Measurements from ENCODE around the gene NDRG3.
"Not testable (repeated sequence)": the region's sequence is repeated elsewhere in the genome, so short reads cannot be mapped to it uniquely, and the experiment has no call there.

Gene NDRG3

GRCh38 chr20:36700438-36700837 lies 45.5 kb downstream of the NDRG3 start:
- intact Hi-C loops (cut with micrococcal nuclease), result no loop called here
- H3K36me3 Mint-ChIP-seq (ENCODE audit: low read depth), result peaks cover 7% of the 10 kb centered on the region
- H3K27ac Mint-ChIP-seq, result no peak overlapping the region
- H3K4me3 Mint-ChIP-seq, result no peak overlapping the region
- no peaks in the 10 kb centered on the region for H3K9me3 Mint-ChIP-seq
- peaks cover 6% of the 10 kb centered on the region for H3K4me1 Mint-ChIP-seq (ENCODE audit: low read depth)
- no peaks in the 10 kb centered on the region for H3K27me3 Mint-ChIP-seq

GRCh38 chr20:36695467-36695866 lies 50.4 kb downstream of the NDRG3 start:
- H3K27ac Mint-ChIP-seq; H3K4me3 Mint-ChIP-seq; H3K4me1 Mint-ChIP-seq (ENCODE audit: low read depth); intact Hi-C loops (cut with micrococcal nuclease); H3K27me3 Mint-ChIP-seq; H3K36me3 Mint-ChIP-seq (ENCODE audit: low read depth); H3K9me3 Mint-ChIP-seq: not testable (repeated sequence)

GRCh38 chr20:36688630-36689029 lies 57.3 kb downstream of the NDRG3 start:
- H3K27ac Mint-ChIP-seq, result no peak overlapping the region
- no peaks in the 10 kb centered on the region for H3K27me3 Mint-ChIP-seq
- H3K4me3 Mint-ChIP-seq, result no peak overlapping the region
- no peaks in the 10 kb centered on the region for H3K4me1 Mint-ChIP-seq (ENCODE audit: low read depth)
- no peaks in the 10 kb centered on the region for H3K9me3 Mint-ChIP-seq
- peaks cover 21% of the 10 kb centered on the region for H3K36me3 Mint-ChIP-seq (ENCODE audit: low read depth)
- intact Hi-C loops (cut with micrococcal nuclease), result no loop called here

- Mint-ChIP-seq H3K4me3 (no peak overlapping the region), H3K9me3 (no peaks in the 10 kb centered on the region), H3K36me3 (ENCODE audit: low read depth) (peaks cover 24% of the 10 kb centered on the region), H3K27me3 (no peaks in the 10 kb centered on the region), H3K27ac (no peak overlapping the region), H3K4me1 (ENCODE audit: low read depth) (no peaks in the 10 kb centered on the region)
- intact Hi-C loops (cut with micrococcal nuclease), result no loop called here
Observed at GRCh38 chr20:36687850-36688249, 58.0 kb downstream of the NDRG3 start.

- intact Hi-C loops (cut with micrococcal nuclease), result no loop called here
Observed at GRCh38 chr20:36686944-36687343, 58.9 kb downstream of the NDRG3 start.

GRCh38 chr20:36686504-36686903 lies 59.4 kb downstream of the NDRG3 start:
- Mint-ChIP-seq H3K27me3 (no peaks in the 10 kb centered on the region), H3K27ac (no peak overlapping the region), H3K9me3 (no peaks in the 10 kb centered on the region), H3K4me1 (ENCODE audit: low read depth) (no peaks in the 10 kb centered on the region), H3K36me3 (ENCODE audit: low read depth) (peaks cover 35% of the 10 kb centered on the region), H3K4me3 (no peak overlapping the region)
- intact Hi-C loops (cut with micrococcal nuclease), result no loop called here

More at GRCh38 chr20:36686944-36687343, 58.9 kb downstream of the NDRG3 start:
- H3K9me3 Mint-ChIP-seq, result no peaks in the 10 kb centered on the region
- H3K4me3 Mint-ChIP-seq, result no peak overlapping the region
- H3K4me1 Mint-ChIP-seq (ENCODE audit: low read depth), result no peaks in the 10 kb centered on the region
- H3K27ac Mint-ChIP-seq, result no peak overlapping the region
- no peaks in the 10 kb centered on the region for H3K27me3 Mint-ChIP-seq
- peaks cover 33% of the 10 kb centered on the region for H3K36me3 Mint-ChIP-seq (ENCODE audit: low read depth)

GRCh38 chr20:36684747-36685146 lies 61.1 kb downstream of the NDRG3 start:
- intact Hi-C loops (cut with micrococcal nuclease), result no loop called here
- Mint-ChIP-seq H3K4me3 (no peak overlapping the region), H3K27ac (no peak overlapping the region), H3K9me3 (no peaks in the 10 kb centered on the region), H3K4me1 (ENCODE audit: low read depth) (no peaks in the 10 kb centered on the region), H3K36me3 (ENCODE audit: low read depth) (peaks cover 44% of the 10 kb centered on the region), H3K27me3 (no peaks in the 10 kb centered on the region)

GRCh38 chr20:36682311-36682710 lies 63.6 kb downstream of the NDRG3 start:
- no peak overlapping the region for H3K27ac Mint-ChIP-seq
- no peaks in the 10 kb centered on the region for H3K4me1 Mint-ChIP-seq (ENCODE audit: low read depth)
- peaks cover 50% of the 10 kb centered on the region for H3K36me3 Mint-ChIP-seq (ENCODE audit: low read depth)
- intact Hi-C loops (cut with micrococcal nuclease), result no loop called here
- H3K27me3 Mint-ChIP-seq, result no peaks in the 10 kb centered on the region
- H3K4me3 Mint-ChIP-seq, result no peak overlapping the region
- peaks cover 10% of the 10 kb centered on the region for H3K9me3 Mint-ChIP-seq

GRCh38 chr20:36677422-36677771 lies 68.5 kb downstream of the NDRG3 start:
- Mint-ChIP-seq H3K36me3 (ENCODE audit: low read depth) (peaks cover 41% of the 10 kb centered on the region), H3K4me1 (ENCODE audit: low read depth) (no peaks in the 10 kb centered on the region), H3K4me3 (no peak overlapping the region), H3K27ac (no peak overlapping the region), H3K9me3 (peaks cover 12% of the 10 kb centered on the region), H3K27me3 (no peaks in the 10 kb centered on the region)
- intact Hi-C loops (cut with micrococcal nuclease), result no loop called here

- Mint-ChIP-seq H3K9me3 (peaks cover 12% of the 10 kb centered on the region), H3K4me1 (ENCODE audit: low read depth) (no peaks in the 10 kb centered on the region), H3K27me3 (no peaks in the 10 kb centered on the region), H3K4me3 (no peak overlapping the region), H3K36me3 (ENCODE audit: low read depth) (peaks cover 35% of the 10 kb centered on the region), H3K27ac (no peak overlapping the region)
- intact Hi-C loops (cut with micrococcal nuclease), result no loop called here
Observed at GRCh38 chr20:36676701-36677421, 69.0 kb downstream of the NDRG3 start.

GRCh38 chr20:36675545-36675944 lies 70.3 kb downstream of the NDRG3 start:
- H3K4me3 Mint-ChIP-seq; H3K27me3 Mint-ChIP-seq; intact Hi-C loops (cut with micrococcal nuclease); H3K27ac Mint-ChIP-seq; H3K4me1 Mint-ChIP-seq (ENCODE audit: low read depth): not testable (repeated sequence)
- Mint-ChIP-seq H3K36me3 (ENCODE audit: low read depth) (peaks cover 37% of the 10 kb centered on the region), H3K9me3 (peaks cover 12% of the 10 kb centered on the region)

GRCh38 chr20:36672991-36673390 lies 72.9 kb downstream of the NDRG3 start:
- intact Hi-C loops (cut with micrococcal nuclease), result no loop called here
- H3K9me3 Mint-ChIP-seq, result peaks cover 8% of the 10 kb centered on the region

GRCh38 chr20:36670665-36671357 lies 75.1 kb downstream of the NDRG3 start:
- Mint-ChIP-seq H3K36me3 (ENCODE audit: low read depth) (peaks cover 36% of the 10 kb centered on the region), H3K4me1 (ENCODE audit: low read depth) (no peaks in the 10 kb centered on the region), H3K4me3 (no peak overlapping the region), H3K9me3 (no peaks in the 10 kb centered on the region), H3K27ac (no peak overlapping the region), H3K27me3 (no peaks in the 10 kb centered on the region)
- intact Hi-C loops (cut with micrococcal nuclease), result no loop called here

More at GRCh38 chr20:36672991-36673390, 72.9 kb downstream of the NDRG3 start:
- Mint-ChIP-seq H3K4me1 (ENCODE audit: low read depth) (no peaks in the 10 kb centered on the region), H3K27me3 (no peaks in the 10 kb centered on the region), H3K36me3 (ENCODE audit: low read depth) (peaks cover 41% of the 10 kb centered on the region), H3K27ac (no peak overlapping the region), H3K4me3 (no peak overlapping the region)

GRCh38 chr20:36666181-36666740 lies 79.6 kb downstream of the NDRG3 start:
- intact Hi-C loops (cut with micrococcal nuclease), result no loop called here
- Mint-ChIP-seq H3K27me3 (no peaks in the 10 kb centered on the region), H3K4me3 (no peak overlapping the region), H3K9me3 (no peaks in the 10 kb centered on the region), H3K4me1 (ENCODE audit: low read depth) (peaks cover 10% of the 10 kb centered on the region), H3K27ac (no peak overlapping the region), H3K36me3 (ENCODE audit: low read depth) (peaks cover 47% of the 10 kb centered on the region)
